Activated naive CD4-positive, alpha-beta T cell treated with Interleukin-2 at 50 U/mL for 16 hours (primary cell): ENCODE data around the gene GNB1L.
A peak's percentile ranks its signal among the peaks of the same experiment; 100 is the strongest.

ENCODE experiments used
- DNase-seq: peaks from one replicate; pipeline ENCODE4 v3.0.0-alpha.2; 2020

Gene GNB1L

GRCh38 chr22:19758896-19759426 lies 95.7 kb downstream of the GNB1L start:
- DNase-seq: no peak

GRCh38 chr22:19757985-19758895 lies 96.4 kb downstream of the GNB1L start:
- DNase-seq: no peak

GRCh38 chr22:19757140-19757984 lies 97.3 kb downstream of the GNB1L start:
- DNase-seq: no peak

GRCh38 chr22:19756288-19757128 lies 98.2 kb downstream of the GNB1L start:
- peak; percentile 69 for DNase-seq

GRCh38 chr22:19755722-19756287 lies 98.9 kb downstream of the GNB1L start:
- no peak for DNase-seq

GRCh38 chr22:19755145-19755710 lies 99.4 kb downstream of the GNB1L start:
- DNase-seq: no peak

- DNase-seq: no peak
These were observed 100.0 kb downstream of the GNB1L start for GRCh38 chr22:19754701-19755144.

GRCh38 chr22:19753996-19754700 lies 100.5 kb downstream of the GNB1L start:
- DNase-seq: no peak

- no peak for DNase-seq
These were observed 101.4 kb downstream of the GNB1L start for GRCh38 chr22:19753090-19753842.

- no peak for DNase-seq
These were observed 103.0 kb downstream of the GNB1L start for GRCh38 chr22:19751497-19752245.

- no peak for DNase-seq
These were observed 103.9 kb downstream of the GNB1L start for GRCh38 chr22:19750507-19751490.

GRCh38 chr22:19749876-19750275 lies 104.8 kb downstream of the GNB1L start:
- DNase-seq: no peak

GRCh38 chr22:19748991-19749664 lies 105.5 kb downstream of the GNB1L start:
- DNase-seq: no peak

- no peak for DNase-seq
These were observed 106.5 kb downstream of the GNB1L start for GRCh38 chr22:19748139-19748538.

- DNase-seq: no peak
These were observed 107.1 kb downstream of the GNB1L start for GRCh38 chr22:19747551-19747950.

- DNase-seq: no peak
These were observed 107.9 kb downstream of the GNB1L start for GRCh38 chr22:19746726-19747125.
